GM18909 (cell line): ENCODE data around the gene CPM.
"Not testable (repeated sequence)": the region's sequence is repeated elsewhere in the genome, so short reads cannot be mapped to it uniquely, and the experiment has no call there.

ENCODE experiments used
- ATAC-seq: cut with Tn5 transposase; IDR thresholded peaks from one replicate; pipeline ENCODE4 v1.9.1; 2021; ENCODE audit warnings: mild to moderate bottlenecking; ENCODE audit not compliant: unreplicated experiment, poor library complexity

The CPM gene

DNA sequence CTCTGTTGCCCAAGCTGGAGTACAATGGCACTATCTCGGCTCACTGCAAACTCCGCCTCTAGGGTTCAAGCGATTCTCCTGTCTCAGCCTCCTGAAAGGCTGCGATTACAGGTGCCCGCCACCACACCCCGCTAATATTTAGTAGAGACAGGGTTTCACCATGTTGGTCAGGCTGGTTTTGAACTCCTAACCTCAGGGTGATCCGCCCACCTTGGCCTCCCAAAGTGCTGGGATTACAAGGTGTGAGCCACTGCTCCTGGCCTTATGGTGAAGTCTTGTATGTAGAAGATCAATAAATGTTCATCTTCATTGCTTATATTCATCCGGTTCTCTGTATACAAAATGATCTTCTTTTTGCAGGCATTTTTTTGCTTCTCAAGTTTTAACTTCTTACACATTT lies 77.2 kb downstream of the CPM start:
- ATAC-seq, result no peak

DNA sequence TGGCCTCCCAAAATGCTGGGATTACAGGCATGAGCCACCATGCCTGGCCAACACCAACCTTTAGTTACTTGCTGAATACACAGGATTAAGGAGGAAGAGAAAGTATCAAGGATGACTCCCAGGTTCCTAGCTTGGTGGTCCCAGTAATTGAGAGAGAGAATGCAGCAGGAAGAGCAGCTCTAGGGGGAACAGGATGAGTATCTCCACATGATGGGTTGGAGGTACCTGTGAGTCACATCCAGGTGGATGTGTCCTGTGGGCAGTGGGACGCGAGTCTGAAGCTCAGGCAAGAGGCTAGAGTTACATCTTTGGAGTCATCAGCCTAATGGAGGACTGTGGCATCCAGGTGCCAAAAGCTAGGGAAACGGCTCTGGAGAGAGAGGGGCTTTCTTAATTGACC lies 77.9 kb downstream of the CPM start:
- ATAC-seq, result no peak

DNA sequence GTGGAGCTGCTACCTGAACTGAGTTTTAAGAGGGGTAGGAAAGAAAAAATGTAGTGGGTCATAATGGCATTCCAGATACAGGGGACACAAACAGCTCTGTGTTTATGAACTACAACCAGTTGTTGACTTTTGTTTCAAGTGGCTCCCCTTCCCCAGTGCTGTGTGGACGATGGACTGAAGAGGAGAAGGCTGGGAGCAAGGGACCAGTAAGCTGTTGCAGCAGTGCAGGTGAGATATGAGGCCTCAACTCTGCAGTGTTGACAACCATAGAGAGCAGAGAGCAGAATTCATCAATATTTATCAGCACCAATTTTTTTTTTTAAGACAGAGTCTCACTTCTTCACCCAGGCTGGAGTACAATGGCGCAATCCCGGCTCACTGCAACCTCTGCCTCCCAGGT lies 78.4 kb downstream of the CPM start:
- ATAC-seq, result no peak

DNA sequence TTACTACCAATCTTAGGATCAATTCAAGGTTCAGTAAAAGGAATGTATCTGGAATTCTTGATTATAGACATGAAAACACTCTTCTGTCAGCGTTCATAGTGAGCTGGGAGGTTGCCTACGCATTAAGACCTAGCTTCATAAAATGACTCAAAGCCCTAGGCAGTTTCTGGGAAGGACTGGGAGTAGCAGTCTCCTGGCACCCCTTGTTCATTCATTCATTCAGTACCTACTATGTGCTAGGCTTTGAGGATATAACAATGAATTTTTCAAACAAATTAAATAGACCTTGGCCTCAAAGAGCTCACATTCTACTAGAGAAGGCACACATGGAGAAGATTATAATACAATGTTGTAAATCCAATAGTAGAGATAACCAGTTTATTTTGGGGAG lies 78.9 kb downstream of the CPM start:
- ATAC-seq, result no peak

DNA sequence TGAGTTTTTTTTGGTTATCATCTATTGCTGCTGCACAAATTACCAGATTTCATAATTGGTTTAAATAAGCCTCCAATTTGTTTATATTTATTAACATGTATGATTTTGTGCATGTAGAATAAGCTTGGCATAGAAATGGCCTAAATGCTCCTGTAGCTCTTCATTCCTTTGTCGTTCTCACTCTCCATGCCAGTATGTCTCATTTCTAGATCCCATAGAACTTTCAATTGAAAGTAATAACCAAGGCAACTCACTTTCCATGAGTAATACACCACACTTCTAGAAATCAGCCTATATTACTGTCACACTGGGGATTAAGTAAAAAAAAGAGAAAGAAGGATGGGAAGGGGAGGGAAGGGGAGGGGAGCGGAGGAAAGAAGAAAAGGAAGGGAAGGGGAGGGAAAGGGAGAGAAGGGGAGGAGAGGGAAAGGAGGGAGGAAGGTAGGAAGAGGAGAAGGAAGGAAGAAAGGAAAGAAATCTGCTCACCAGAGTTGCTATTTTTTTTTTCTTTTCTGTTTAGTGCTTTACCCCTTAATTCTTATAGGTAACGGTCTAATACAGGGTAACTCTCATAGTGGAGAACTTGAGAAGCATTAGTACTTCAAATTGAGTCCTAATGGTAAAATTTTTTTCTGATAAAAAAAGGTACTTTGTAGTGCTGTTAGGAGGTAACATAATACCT lies 79.4 kb downstream of the CPM start:
- no peak for ATAC-seq

DNA sequence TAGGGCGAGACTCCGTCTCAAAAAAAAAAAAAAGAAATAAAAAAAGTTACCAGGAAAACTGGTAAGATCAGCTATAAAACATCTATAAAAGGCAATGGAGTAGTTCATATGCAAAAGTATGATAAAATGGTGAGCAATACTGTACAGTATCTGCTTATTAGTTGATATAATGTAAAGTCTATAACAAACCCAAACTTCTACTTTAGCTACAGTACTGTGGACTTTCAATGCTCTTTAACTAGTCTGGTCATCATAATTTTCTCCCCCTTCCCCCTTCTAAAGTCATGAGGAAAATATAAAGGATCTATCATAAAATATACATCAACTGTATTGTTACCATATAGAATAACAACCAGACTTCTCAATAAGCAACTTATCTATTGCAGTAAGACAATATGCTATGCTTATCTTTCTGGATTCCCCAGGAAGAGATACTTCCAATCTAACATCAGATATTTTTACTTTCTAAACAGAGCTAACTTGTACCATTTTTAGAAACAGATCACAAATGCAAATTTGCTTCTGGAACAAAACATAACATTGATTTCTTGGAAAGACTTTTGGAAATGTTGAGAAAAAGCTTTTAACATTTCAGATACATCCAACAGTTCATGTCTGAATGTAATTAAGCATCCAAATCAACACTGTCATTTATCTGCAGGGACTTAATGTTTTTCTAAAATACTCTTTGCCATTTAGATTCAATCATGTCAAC lies 81.2 kb downstream of the CPM start:
- no peak for ATAC-seq

DNA sequence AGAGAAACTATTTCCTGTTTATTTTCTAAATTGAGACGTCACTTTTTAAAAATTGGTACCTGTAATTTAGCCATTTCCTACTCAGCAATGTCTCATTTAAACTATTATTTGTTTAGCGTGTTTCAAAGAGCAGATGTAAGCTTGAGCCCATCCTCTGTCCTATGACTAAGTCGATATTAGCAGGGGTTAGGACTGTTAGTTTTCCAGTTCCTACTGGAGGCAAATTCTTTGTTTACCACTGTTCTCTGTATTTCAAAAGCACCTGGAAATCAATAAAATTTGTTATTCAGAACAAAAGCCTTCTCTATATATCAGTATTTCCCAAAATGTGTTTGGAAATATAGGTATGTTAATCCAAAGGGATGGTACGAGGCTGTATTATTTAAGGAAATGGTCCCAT lies 82.6 kb downstream of the CPM start:
- ATAC-seq, result no peak

DNA sequence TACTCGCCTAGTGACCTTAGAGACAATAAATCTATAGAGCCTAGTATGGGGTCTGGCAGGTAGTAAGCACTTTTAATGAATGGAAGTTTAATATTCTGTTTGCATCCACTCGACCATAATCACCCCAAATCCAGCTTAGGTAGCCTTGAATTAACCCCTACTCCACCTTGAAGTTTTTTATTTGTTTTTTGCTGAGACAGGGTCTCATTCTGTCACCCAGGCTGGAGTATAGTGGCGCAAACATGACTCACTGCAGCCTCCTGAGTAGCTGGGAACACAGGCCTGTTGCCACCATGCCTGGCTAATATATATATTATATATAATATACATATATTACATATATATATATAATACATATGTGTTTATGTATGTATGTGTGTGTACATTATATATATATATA lies 86.2 kb downstream of the CPM start:
- no peak for ATAC-seq

DNA sequence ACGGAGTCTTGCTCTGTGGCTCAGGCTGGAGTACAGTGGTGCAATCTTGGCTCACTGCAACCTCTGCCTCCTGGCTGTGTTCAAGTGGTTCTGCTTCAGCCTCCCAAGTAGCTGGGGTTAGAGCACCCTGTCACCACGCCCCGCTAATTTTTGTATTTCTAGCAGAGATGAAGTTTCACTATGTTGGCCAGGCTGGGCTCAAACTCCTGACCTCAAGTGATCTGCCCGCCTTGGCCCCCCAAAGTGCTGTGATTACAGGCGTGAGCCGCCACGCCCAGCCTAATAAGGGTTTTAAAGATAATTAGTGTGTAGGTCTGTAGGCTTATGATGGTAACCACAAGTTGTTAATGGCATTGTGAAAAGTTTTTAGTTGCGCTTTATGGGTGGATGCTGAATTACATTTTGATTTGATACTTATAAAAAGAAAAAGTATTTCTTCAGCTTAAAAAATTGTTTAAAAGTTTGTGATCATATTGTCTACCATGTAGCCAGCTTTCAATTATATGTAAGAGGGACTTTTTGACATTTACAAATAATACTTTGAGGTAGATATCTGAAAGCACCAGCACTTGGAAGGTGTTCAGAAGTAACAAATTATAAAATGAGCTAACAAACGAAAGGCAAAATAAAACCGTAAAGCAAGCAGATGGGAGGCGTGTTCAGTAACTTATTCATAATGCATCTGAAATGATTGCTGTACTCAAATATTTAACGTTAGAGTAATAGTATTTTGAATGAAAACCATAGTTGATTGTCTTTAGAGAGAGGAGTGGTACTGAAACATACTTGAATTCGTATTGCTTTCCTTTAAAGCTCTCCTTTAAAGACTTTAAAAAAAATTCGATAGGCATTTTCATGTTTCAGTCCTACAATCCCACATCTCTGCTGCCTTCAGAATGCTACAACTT lies 87.9 kb downstream of the CPM start:
- no peak for ATAC-seq

DNA sequence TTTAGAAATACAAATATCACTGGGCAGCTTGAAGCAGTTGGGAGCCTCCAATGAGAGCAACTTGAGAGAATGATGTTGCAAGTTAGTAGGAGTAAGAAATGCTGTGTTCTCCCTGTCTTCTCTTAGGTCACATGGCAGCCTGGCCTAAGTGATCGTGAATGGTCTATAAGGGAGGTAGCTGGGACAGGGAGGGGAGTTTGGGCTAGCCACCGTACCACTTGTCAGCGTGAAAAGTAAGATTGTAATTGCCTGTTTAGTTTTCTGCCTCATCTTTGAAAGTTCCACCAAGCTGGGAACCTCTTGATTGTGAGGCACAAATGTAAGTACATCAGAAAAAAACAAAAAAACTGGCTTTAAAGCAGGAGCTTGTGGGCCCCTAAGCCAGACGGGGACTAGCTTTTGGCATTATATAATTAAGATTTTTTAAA lies 88.6 kb downstream of the CPM start:
- no peak for ATAC-seq

DNA sequence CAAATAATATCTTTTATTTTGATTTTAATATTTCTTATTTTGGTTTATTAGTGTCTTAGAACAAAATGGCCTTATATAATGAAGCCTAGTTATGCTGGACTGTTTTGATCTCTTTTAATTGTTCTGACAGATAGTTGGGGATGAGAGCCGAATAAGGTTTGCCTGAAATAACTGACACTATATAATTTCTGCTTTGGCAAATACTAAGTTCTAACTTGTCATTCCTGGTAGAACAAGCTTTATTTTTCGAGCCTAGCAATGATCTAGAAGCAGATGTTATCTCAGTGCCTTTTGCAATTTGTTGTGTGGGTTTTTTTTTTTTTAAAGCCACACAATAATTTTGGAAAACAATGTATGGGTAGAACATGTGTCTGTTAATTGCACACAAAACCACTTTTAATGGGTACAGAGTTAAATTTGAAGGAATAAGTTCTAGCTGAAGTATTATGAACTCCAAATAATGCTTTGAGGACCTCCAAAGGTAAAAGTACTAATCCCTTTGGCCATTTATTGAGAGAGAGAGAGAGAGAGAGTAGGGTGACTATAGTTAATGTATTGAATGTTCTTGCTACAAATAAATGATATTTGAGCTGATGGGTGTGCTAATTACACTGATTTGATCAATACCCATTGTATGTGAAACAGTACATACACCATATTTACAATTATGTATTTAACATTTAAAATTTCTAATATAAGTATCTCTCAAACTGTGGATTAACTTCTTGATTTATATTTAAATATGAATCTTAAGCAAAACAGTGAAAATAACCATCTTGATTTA lies 90.0 kb downstream of the CPM start:
- no peak for ATAC-seq

DNA sequence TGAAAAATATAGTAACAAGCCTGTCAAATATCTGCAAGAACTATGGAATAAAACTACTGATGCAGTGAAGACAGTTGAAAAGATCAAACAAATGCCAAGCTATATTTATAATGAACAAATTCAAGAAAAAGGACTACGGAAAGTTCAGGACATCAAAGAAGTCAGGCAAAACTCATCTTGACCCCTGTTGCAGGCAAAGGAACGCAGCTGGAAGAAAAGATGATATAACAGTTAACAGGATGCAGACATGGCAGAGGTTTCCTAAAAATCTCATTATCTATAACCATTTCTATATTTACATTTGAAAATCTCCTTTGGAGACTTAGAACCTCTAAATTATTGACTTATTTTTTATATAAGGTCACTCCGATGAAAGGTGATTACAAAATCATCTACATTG lies 90.8 kb downstream of the CPM start:
- no peak for ATAC-seq

DNA sequence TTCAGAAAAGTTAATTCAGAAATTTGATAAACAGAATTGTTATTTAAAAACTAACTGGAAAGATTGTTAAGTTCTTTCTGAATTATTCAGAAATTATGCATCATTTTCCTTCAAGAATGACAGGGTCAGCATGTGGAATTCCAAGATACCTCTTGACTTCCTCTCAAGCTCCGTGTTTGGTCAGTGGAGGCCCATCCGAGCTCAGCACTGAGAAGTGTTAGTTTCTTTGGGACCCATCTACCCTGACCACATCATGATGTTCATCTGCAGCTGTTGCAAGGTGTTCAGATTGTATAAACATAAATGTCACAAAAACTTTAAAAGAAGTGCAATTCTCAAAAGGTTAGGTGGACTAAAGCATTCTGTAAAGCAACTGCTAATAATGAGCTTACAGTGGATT lies 91.3 kb downstream of the CPM start:
- ATAC-seq, result no peak

DNA sequence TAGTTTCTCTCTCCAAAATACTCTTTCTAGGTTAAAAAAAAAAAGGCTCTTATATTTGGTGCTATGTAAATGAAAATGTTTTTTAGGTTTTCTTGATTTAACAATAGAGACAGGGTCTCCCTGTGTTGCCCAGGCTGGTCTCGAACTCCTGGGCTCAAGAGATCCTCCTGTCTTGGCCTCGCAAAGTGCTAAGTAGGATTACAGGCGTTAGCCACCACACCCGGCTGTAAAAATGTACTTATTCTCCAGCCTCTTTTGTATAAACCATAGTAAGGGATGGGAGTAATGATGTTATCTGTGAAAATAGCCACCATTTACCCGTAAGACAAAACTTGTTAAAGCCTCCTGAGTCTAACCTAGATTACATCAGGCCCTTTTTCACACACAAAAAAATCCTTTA lies 91.8 kb downstream of the CPM start:
- ATAC-seq, result not testable (repeated sequence)

DNA sequence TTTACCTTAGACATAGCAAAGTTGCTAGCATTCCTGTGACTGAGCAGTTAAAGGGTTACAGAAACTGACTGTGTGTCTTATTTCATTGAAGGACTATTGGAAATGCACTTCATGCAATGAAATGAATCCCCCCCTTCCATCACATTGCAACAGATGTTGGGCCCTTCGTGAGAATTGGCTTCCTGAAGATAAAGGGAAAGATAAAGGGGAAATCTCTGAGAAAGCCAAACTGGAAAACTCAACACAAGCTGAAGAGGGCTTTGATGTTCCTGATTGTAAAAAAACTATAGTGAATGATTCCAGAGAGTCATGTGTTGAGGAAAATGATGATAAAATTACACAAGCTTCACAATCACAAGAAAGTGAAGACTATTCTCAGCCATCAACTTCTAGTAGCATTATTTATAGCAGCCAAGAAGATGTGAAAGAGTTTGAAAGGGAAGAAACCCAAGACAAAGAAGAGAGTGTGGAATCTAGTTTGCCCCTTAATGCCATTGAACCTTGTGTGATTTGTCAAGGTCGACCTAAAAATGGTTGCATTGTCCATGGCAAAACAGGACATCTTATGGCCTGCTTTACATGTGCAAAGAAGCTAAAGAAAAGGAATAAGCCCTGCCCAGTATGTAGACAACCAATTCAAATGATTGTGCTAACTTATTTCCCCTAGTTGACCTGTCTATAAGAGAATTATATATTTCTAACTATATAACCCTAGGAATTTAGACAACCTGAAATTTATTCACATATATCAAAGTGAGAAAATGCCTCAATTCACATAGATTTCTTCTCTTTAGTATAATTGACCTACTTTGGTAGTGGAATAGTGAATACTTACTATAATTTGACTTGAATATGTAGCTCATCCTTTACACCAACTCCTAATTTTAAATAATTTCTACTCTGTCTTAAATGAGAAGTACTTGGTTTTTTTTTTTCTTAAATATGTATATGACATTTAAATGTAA lies 93.5 kb downstream of the CPM start:
- no peak for ATAC-seq

DNA sequence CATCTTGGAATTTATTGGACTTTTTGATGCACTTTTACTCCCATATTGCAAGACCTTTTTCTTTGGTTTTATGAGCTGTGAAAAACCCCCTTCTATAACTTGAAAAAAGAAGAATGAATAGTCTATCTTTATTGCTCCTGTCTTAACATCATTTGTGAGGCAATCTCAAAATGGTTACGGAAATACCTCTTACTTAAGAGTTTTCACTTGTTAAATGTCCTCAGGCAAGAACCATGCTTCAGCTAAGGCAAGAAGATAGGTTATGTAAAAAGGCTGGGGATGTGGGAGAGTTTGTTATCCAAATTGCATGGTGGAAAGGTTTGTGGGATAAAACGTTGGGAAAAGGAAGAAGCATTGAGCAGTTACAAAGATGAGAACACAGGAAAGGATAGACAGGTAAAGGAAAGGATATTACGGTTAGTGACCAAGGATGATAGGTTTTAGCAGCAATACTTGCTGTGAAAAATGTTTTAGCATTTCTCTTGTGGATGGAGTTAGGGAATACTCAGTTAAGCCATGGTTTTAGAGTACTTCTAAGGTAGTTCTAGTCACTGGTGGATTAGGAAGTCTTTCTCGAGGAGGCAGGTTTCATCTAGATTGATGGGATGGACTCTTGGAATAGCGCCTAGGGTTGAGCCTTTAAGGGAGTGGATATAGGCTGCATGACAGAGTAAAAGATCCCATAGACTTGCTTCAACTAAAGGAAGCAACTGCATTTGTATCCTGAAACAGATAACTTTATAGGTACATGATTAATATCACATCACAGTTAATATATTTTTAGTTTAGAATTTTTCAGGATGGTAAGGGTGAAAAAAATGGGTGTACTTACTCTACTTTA lies 94.7 kb downstream of the CPM start:
- no peak for ATAC-seq

DNA sequence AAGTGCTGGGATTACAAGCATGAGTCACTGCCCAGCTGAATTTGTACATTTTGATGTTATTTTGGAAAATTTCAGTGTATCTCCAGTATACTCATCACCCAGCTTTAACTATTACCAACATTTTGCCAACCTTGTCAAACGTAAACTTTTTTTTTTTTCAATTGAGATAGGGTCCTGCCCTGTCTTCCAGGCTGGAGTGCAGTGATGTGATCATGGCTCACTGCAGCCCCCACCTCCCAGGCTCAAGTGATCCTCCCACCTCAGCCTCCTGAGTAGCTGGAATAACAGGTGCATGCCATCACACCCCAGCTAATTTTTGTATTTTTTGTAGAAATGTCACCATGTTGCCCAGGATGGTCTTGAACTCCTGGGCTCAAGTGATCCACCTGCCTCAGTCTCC lies 95.8 kb downstream of the CPM start:
- ATAC-seq, result no peak

DNA sequence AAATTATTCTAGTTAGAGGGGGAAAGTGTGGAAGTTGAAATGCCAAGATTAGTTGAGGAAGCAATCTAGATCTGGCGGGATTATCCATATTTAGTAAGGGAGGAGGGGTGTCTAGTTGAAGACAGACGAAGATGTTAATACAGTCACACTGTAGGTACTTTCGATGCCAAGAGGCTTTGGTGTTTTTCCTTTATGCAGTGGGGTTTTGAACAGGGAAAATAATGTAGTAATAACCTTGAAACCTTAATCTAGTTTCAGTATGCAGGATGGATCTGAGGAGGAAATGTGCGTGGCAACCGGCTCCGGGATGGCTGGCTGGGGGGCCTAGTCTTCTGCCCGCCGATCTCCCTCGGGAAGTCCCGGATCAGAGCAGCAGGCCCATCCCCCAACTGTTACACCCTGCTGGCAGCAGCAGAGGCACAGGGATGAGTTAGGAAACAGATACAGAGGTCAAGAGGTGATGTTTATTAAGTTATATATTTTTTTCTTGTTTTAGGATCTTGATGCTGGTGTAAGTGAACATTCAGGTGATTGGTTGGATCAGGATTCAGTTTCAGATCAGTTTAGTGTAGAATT lies 97.5 kb downstream of the CPM start:
- no peak for ATAC-seq
